T-helper 1 cell treated with Interleukin-12 subunit alpha and Interleukin-12 subunit beta and Interleukin-4 antibody, amounts not matched to agents 30 μg/mL and 1 μg/mL, for 36 hours (primary cell): Measurements from ENCODE around the gene EFCAB8.
A peak's percentile ranks its signal among the peaks of the same experiment; 100 is the strongest.
"Not testable (repeated sequence)": the region's sequence is repeated elsewhere in the genome, so short reads cannot be mapped to it uniquely, and the experiment has no call there.

ENCODE experiments used
- H3K27ac Mint-ChIP-seq: one replicate; pipeline ENCODE4 v1.8.0; 2021; ENCODE audit warnings: mild to moderate bottlenecking, mixed read lengths
- H3K27me3 Mint-ChIP-seq: one replicate; pipeline ENCODE4 v1.8.0; 2021; ENCODE audit warnings: low read depth, mixed read lengths
- H3K36me3 Mint-ChIP-seq: one replicate; pipeline ENCODE4 v1.8.0; 2021; ENCODE audit warnings: low read depth, mixed read lengths
- H3K4me1 Mint-ChIP-seq: one replicate; pipeline ENCODE4 v1.8.0; 2021; ENCODE audit warnings: low read depth, mixed read lengths
- H3K4me3 Mint-ChIP-seq: one replicate; pipeline ENCODE4 v1.8.0; 2021; ENCODE audit warnings: mild to moderate bottlenecking, moderate library complexity, mixed read lengths
- H3K9me3 Mint-ChIP-seq: one replicate; pipeline ENCODE4 v1.8.0; 2021; ENCODE audit warnings: mixed read lengths

Gene EFCAB8

DNA sequence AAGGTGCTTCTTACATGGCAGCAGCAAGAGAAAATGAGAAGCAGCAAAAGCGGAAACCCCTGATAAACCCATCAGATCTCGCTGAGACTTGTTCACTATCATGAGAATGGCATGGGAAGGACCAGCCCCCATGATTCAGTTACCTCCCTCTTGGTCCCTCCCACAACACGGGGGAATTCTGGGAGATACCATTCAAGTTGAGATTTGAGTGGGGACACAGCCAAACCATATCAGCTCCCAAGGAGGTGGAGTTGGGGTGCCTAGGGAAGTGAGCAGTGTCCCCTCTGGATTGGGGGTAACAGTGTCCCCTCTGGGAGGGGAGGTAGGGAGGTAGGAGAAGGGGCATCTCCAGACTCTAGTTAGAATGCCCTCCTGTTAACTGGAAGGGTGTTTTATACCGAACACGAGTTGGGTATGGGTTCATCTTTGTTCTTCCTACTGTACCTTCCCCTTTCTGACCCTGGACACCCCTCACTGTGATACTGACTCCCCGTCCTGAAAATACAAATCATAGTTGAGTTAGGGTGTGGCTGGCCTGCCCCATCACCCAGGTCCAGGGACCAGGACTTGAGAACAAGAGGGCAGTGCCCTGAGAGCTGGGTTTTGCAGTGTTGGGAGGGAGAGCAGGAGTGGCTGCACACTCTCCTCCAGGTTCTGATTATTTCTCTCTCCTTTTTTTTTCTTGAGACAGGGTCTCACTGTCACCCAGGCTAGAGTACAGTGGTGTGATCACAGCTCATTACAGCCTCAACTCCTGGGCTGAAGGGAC lies 62.0 kb downstream of the EFCAB8 start:
- peaks cover 11% of the 10 kb centered on the region for H3K9me3 Mint-ChIP-seq
- H3K4me1 Mint-ChIP-seq: no peaks in the 10 kb centered on the region
- H3K27ac Mint-ChIP-seq: no peak overlapping the region
- H3K4me3 Mint-ChIP-seq: no peak overlapping the region
- H3K27me3 Mint-ChIP-seq: no peaks in the 10 kb centered on the region
- no peaks in the 10 kb centered on the region for H3K36me3 Mint-ChIP-seq

DNA sequence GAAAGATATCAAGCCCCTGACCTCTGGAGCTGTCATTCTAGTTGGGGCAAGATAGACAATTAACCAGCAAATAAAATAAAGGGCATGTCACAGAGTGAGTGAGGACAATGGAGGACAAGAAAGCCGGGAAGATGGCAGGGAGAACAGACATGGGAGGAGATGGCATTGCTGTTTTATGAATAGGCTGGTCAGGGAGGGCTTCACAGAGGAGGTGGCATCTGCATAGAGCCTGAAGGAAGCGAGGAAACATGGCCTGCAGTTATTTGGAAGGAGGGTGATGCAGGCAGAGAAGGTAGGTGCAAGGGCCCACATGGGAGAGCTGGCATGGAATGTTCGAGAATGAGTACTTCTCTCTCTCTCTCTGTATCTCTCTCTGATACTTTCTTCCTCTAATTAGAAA lies 63.7 kb downstream of the EFCAB8 start:
- H3K36me3 Mint-ChIP-seq: no peaks in the 10 kb centered on the region
- H3K27me3 Mint-ChIP-seq: no peaks in the 10 kb centered on the region
- no peaks in the 10 kb centered on the region for H3K9me3 Mint-ChIP-seq
- no peak overlapping the region for H3K27ac Mint-ChIP-seq
- H3K4me1 Mint-ChIP-seq: no peaks in the 10 kb centered on the region
- no peak overlapping the region for H3K4me3 Mint-ChIP-seq

DNA sequence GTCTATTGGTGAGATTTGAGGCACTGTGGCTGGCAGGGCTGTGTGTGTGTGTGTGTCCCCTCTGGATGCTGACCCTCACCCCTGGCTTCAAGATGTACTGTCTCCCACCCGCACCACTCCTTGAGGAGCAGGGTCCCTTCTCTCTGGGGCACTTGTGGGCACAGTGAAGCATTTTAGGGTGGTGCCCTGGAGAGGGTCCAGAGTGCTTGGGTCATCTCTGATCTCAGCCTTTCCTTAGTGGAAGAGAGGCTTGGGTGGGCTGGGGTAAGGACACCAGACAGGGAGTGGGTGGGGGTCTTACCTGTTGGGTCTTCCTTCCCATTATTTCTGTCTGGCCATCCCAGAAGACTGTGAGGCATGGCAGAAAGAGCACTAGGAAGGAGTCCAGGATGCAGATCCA lies 66.1 kb downstream of the EFCAB8 start:
- Mint-ChIP-seq H3K4me1 (no peaks in the 10 kb centered on the region), H3K27me3 (no peaks in the 10 kb centered on the region), H3K27ac (no peak overlapping the region)

DNA sequence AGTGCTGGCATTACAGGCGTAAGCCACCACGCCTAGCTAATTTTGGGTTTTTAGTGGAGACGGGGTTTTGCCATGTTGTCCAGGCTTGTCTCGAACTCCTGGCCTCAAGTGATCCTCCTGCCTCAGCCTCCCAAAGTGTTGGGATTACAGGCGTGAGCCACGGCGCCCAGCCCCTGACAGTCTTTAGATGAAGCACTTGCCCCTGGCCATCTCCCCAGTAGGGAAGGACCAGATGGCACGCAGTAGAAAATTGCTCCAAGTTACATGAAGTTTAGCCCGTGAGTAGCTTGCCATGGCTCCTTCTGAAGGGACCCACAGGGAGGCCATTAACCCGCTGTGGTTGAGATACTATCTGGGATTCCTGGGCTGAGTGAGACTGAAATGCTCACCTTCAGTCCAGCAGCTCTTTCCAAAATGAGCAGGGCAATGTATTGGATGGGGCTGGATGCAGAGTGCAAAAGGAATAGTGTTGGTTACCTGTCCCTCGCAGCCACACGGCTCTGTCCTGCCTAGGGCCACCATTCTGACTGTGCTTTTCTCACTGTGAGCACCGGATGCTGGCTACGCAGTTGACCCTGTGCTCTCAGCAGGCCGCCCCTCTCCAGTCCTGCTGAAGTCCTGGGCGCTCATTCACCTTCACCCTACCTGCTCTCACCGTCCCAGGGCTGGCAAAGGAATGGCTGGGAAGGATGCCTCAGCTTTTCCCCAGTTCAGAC lies 66.9 kb downstream of the EFCAB8 start:
- H3K9me3 Mint-ChIP-seq: no peaks in the 10 kb centered on the region
- no peak overlapping the region for H3K4me3 Mint-ChIP-seq
- no peaks in the 10 kb centered on the region for H3K36me3 Mint-ChIP-seq
- H3K27ac Mint-ChIP-seq: no peak overlapping the region
- H3K27me3 Mint-ChIP-seq: no peaks in the 10 kb centered on the region
- no peaks in the 10 kb centered on the region for H3K4me1 Mint-ChIP-seq

More for the DNA sequence above, 66.1 kb downstream of the EFCAB8 start:
- no peak overlapping the region for H3K4me3 Mint-ChIP-seq
- H3K9me3 Mint-ChIP-seq: no peaks in the 10 kb centered on the region
- no peaks in the 10 kb centered on the region for H3K36me3 Mint-ChIP-seq

DNA sequence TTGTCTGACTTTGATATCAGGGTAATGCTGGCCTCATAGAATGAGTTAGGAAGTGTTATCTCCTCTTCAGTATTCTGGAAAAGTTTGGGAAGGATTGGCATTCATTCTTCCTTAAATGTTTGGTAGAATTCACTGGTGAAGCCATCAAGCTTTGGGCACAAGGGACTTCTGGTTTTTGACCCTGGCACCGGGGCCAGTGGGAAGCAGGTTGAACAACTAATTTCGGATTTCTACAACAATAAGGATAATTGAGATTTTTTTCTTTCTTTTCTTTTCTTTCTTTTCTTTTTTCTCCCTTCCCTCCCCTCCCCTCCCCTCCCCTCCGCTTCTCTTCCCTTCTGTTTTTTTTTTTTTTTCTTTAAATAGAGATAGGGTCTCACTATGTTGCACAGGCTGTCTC lies 70.4 kb downstream of the EFCAB8 start:
- H3K27me3 Mint-ChIP-seq: no peaks in the 10 kb centered on the region
- no peaks in the 10 kb centered on the region for H3K9me3 Mint-ChIP-seq
- no peak overlapping the region for H3K4me3 Mint-ChIP-seq
- H3K27ac Mint-ChIP-seq: no peak overlapping the region
- H3K36me3 Mint-ChIP-seq: no peaks in the 10 kb centered on the region
- H3K4me1 Mint-ChIP-seq: no peaks in the 10 kb centered on the region

DNA sequence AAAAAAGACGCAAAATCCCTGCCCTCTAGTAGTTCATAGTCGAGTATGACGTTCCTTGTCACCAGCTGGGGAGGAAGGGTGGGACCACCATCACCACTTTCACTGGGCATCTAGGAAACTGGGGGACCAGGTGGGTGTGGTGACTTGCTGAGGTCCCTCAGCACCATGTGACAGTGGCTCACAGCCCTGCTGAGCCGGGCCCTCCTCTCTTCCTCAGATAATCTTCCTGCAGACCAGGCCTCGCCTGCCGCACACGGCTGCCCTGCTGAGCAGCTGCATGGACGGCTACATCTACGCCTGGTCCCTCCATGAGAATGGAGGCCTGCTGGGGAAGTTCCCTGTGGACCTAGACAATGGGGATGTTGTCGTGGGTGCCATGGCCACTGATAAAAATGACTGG lies 71.5 kb downstream of the EFCAB8 start:
- Mint-ChIP-seq H3K4me3 (no peak overlapping the region), H3K36me3 (no peaks in the 10 kb centered on the region), H3K27ac (no peak overlapping the region), H3K27me3 (no peaks in the 10 kb centered on the region), H3K4me1 (no peaks in the 10 kb centered on the region), H3K9me3 (no peaks in the 10 kb centered on the region)

DNA sequence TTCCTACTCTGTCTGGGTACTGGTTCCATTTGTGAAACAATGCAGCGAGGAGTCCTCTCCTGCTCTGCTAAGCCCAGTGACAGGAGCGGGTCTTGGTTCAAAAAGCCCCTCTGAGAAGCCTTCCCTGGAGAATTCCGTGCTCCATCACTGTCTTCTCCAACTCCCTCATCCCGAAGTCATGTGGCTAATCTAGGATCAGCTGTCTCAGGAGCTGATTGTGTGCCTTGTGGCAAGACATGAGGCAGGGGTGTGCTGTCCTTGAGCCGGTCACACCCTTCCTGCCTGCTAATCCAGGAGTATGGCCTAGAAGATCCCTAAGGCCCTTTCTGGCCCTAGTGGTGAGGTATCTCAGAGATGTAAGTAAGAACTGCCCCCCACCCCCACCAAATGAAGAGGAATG lies 72.0 kb downstream of the EFCAB8 start:
- no peaks in the 10 kb centered on the region for H3K4me1 Mint-ChIP-seq
- H3K9me3 Mint-ChIP-seq: no peaks in the 10 kb centered on the region
- no peaks in the 10 kb centered on the region for H3K36me3 Mint-ChIP-seq
- no peak overlapping the region for H3K27ac Mint-ChIP-seq
- no peaks in the 10 kb centered on the region for H3K27me3 Mint-ChIP-seq
- no peak overlapping the region for H3K4me3 Mint-ChIP-seq

DNA sequence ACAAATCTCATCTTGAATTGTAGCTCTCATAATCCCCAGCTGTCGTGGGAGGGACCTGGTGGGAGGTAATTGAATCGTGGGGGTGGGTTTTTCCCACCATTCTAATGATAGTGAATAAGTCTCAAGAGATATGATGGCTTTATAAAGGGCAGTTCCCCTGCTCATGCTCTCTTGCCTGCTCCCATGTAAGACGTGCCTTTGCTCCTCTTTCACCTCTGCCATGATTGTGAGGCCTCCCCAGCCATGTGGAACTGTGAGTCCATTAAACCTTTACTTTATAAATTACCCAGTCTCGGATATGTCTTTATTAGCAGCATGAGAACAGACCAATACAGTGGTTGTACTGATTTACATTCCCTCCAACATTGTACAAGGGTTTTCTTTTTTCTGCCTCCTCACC lies 75.9 kb downstream of the EFCAB8 start:
- no peak overlapping the region for H3K4me3 Mint-ChIP-seq
- H3K36me3 Mint-ChIP-seq: no peaks in the 10 kb centered on the region
- no peaks in the 10 kb centered on the region for H3K4me1 Mint-ChIP-seq
- H3K27me3 Mint-ChIP-seq: no peaks in the 10 kb centered on the region
- H3K27ac Mint-ChIP-seq: no peak overlapping the region
- H3K9me3 Mint-ChIP-seq: no peaks in the 10 kb centered on the region

DNA sequence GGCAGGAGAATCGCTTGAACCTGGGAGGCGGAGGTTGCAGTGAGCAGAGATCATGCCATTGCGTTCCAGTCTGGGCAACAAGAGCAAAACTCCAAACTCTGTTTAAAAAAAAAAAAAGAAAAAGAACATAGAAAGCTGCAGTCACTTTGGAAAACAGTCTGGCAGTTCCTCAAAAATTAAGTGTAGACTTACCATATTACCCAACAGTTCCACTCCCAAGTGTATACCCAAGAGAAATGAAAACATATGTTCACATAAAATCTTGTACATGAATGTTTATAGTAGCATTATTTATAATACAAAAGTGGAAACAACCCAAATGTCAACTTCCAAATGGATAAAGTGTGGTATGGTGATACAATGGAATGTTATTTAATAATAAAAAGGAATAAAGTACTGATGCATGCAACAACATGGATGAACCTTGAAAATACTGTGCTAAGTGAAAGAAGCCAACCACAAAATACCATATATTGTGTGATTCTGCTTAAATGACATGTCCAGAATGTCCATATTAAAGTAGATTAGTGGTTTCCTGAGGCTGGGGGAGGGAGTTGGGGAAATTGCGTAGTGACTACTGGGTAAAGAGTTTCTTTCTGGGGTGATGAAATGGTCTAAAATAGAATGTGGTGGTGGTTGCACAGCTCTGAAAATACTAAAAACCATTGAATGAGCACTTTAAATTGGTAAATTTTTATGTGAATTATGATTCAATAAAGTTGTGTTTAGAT lies 82.6 kb downstream of the EFCAB8 start:
- Mint-ChIP-seq H3K36me3 (peaks cover 1% of the 10 kb centered on the region), H3K27ac (no peak overlapping the region), H3K27me3 (peaks cover 4% of the 10 kb centered on the region), H3K9me3 (no peaks in the 10 kb centered on the region), H3K4me1 (peaks cover 7% of the 10 kb centered on the region), H3K4me3 (no peak overlapping the region)

DNA sequence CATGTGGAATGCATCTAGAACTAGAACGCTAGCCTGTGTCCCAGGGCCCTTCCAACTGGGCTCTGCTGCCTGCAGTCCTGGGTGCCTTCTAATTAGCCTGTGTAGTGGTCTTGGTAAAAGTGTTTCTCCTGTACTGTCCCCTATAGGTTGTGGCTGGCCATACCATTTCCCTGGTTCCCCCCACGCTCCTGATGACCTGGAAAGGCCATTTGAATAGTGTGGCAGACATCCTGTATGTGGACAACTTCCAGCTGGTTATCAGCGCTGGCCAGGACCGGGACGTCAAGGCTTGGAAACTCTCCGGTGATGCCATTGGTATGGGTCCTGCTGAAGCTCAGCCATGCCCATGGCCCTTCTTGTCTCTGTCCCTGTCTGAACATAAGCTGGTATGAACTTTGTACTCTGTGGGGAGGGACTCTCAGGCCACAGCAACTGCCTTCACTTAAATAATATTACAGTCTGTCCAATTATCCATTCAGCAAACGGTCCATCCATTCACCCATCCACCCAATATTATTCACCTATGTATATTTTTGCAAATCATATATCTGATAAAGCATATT lies 84.8 kb downstream of the EFCAB8 start:
- Mint-ChIP-seq H3K4me1 (peaks cover 13% of the 10 kb centered on the region), H3K27ac (no peak overlapping the region), H3K4me3 (no peak overlapping the region), H3K27me3 (peaks cover 4% of the 10 kb centered on the region), H3K9me3 (no peaks in the 10 kb centered on the region), H3K36me3 (peaks cover 1% of the 10 kb centered on the region)

DNA sequence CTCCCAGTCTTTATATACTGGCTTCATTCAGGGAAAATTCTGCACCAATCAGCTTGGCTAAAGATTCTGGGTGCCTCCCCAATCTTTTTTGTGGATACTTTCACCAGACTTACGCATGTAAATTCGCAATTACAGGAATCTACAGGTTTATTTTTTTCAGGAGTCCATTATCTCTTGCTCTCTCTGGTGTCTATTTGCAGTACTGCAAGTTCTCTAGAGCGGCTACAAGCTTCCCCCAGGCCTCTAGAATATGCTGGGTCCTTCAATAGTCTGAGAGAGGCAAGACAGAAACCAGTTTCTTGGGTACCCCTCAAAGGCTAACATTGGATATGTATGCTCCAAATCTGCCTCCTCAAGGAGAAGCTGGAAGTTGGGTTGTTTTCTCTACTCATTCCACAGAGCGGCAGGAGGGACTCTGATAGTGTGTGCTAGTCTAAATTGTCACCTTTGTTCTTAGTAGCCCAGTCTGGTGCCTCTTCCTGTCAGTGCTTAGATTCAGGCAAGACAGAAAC lies 87.0 kb downstream of the EFCAB8 start:
- Mint-ChIP-seq H3K4me3 (peak overlapping the region; percentile 3), H3K27ac (peak overlapping the region; percentile 39), H3K36me3 (no peaks in the 10 kb centered on the region)

DNA sequence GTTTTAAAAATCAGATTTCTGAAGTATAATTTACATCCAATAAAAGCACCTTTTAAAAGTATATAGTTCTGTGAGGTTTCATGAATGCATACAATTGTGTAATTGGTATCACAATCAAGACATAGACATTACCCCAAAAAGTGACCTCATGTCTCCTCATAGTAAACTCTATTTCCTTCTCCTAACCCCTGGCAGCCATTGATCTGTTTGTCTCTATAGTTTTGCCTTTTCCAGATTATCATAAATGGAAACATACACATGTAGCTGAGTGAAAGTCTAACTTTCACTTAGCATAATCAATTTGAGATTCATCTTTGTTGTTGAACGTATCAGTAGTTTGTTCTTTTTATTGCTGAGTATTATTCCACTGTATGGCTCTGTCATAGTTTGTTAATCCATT lies 87.9 kb downstream of the EFCAB8 start:
- H3K27ac Mint-ChIP-seq: no peak overlapping the region

More for the DNA sequence above, 87.0 kb downstream of the EFCAB8 start:
- Mint-ChIP-seq H3K27me3 (no peaks in the 10 kb centered on the region), H3K4me1 (peaks cover 23% of the 10 kb centered on the region), H3K9me3 (no peaks in the 10 kb centered on the region)

DNA sequence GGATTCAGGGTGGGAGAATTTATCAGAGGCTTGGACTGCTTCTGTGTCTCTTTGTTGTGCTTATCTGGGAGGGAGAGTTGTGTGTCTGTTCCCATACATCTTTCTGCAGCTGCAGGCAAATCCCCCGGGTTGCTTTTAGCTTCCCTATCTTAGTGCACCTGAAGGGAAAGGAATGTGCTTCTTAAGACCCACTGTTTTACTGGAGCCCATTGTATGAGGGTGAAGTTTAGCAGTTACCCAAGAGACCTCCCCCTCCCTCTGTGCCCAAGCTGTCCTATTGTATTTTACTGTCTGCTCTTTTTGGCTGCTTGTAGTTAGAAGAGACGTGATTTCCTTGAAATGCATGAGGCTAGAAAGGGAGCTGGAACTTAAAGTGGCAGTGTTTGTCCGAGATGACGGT lies 91.8 kb downstream of the EFCAB8 start:
- H3K4me3 Mint-ChIP-seq, H3K9me3 Mint-ChIP-seq, H3K27ac Mint-ChIP-seq, H3K27me3 Mint-ChIP-seq, H3K36me3 Mint-ChIP-seq: not testable (repeated sequence)
- H3K4me1 Mint-ChIP-seq: peaks cover 26% of the 10 kb centered on the region

More for the DNA sequence above, 87.9 kb downstream of the EFCAB8 start:
- H3K9me3 Mint-ChIP-seq: no peaks in the 10 kb centered on the region
- peaks cover 27% of the 10 kb centered on the region for H3K4me1 Mint-ChIP-seq
- peaks cover 8% of the 10 kb centered on the region for H3K27me3 Mint-ChIP-seq
- no peak overlapping the region for H3K4me3 Mint-ChIP-seq
- no peaks in the 10 kb centered on the region for H3K36me3 Mint-ChIP-seq

DNA sequence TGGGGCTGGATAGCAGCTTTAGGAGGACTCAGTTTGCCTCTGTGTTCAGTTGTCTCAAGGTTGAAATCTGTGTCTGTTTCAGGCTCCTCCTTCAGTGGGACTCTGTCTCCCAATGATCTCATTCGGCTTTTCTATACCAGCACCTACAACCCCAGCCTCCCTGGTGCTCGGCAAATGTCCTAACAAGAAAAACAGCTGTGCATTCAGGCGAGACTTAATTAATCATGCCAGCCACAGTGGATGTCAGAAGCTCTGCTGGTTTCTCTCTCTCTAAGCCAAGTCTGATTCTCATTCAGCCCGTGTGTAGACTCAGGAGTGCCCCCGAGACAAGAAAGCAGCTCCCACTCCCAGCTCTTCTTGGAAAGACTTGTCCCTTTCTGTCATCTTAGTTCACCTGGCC lies 98.7 kb downstream of the EFCAB8 start:
- H3K27ac Mint-ChIP-seq: no peak overlapping the region

More for the DNA sequence above, 98.7 kb downstream of the EFCAB8 start:
- peaks cover 31% of the 10 kb centered on the region for H3K9me3 Mint-ChIP-seq
- no peak overlapping the region for H3K4me3 Mint-ChIP-seq
- H3K4me1 Mint-ChIP-seq: peaks cover 2% of the 10 kb centered on the region
- peaks cover 5% of the 10 kb centered on the region for H3K36me3 Mint-ChIP-seq
- H3K27me3 Mint-ChIP-seq: no peaks in the 10 kb centered on the region
